HG02970 (cell line): ENCODE results near the gene ZC3HAV1L.
"Not testable (repeated sequence)": the region's sequence is repeated elsewhere in the genome, so short reads cannot be mapped to it uniquely, and the experiment has no call there.

Experiments
- ATAC-seq: cut with Tn5 transposase; IDR thresholded peaks from one replicate; pipeline ENCODE4 v1.9.1; 2021; ENCODE audit warnings: mild to moderate bottlenecking, moderate library complexity, moderate number of reproducible peaks; ENCODE audit not compliant: unreplicated experiment, low FRiP score

The ZC3HAV1L gene

GRCh38 chr7:139055674-139056073, 19.8 kb upstream of the ZC3HAV1L start:
- no peak for ATAC-seq

GRCh38 chr7:139054656-139055055, 18.8 kb upstream of the ZC3HAV1L start:
- ATAC-seq: not testable (repeated sequence)

- no peak for ATAC-seq
These were observed 18.3 kb upstream of the ZC3HAV1L start for GRCh38 chr7:139054101-139054500.

GRCh38 chr7:139051655-139052054, 15.8 kb upstream of the ZC3HAV1L start:
- ATAC-seq: no peak

GRCh38 chr7:139049936-139050335, 14.1 kb upstream of the ZC3HAV1L start:
- no peak for ATAC-seq

- ATAC-seq: no peak
These were observed 13.3 kb upstream of the ZC3HAV1L start for GRCh38 chr7:139049111-139049510.

- no peak for ATAC-seq
These were observed 12.1 kb upstream of the ZC3HAV1L start for GRCh38 chr7:139047970-139048369.

GRCh38 chr7:139046143-139046542, 10.3 kb upstream of the ZC3HAV1L start:
- no peak for ATAC-seq

GRCh38 chr7:139044813-139045794, 9.3 kb upstream of the ZC3HAV1L start:
- no peak for ATAC-seq

- no peak for ATAC-seq
These were observed 8.3 kb upstream of the ZC3HAV1L start for GRCh38 chr7:139043823-139044812.

GRCh38 chr7:139041378-139042085, 5.7 kb upstream of the ZC3HAV1L start:
- no peak for ATAC-seq

- no peak for ATAC-seq
These were observed 2.8 kb upstream of the ZC3HAV1L start for GRCh38 chr7:139038691-139039090.

- ATAC-seq: no peak
These were observed 1.1 kb upstream of the ZC3HAV1L start for GRCh38 chr7:139036901-139037300.

GRCh38 chr7:139034855-139035585, 822 bp downstream of the ZC3HAV1L start:
- ATAC-seq: no peak

GRCh38 chr7:139034336-139034735, 1.5 kb downstream of the ZC3HAV1L start:
- ATAC-seq: no peak

- no peak for ATAC-seq
These were observed 2.3 kb downstream of the ZC3HAV1L start for GRCh38 chr7:139033346-139034114.

- ATAC-seq: no peak
These were observed 3.4 kb downstream of the ZC3HAV1L start for GRCh38 chr7:139032473-139032872.

- no peak for ATAC-seq
These were observed 6.5 kb downstream of the ZC3HAV1L start for GRCh38 chr7:139029353-139029752.

GRCh38 chr7:139026551-139026950, 9.3 kb downstream of the ZC3HAV1L start:
- ATAC-seq: no peak
